ENCODE data around the gene NELFA. TPM values are rescaled to one million over a fixed set of nuclear protein-coding genes. Genes with fewer than 3 reads are reported as not detected.

The NELFA gene
- total RNA-seq, 3 donors from 2014 or later = 14.1 to 22.0 (median 18.4) TPM

- H3K36me3 ChIP-seq = no peaks in the 10 kb centered on the region
- intact Hi-C loops (cut with DNase I; ENCODE audit: low total_unique reads) = no loop called here
- H3K27ac ChIP-seq = no peak overlapping the region
- no peaks in the 10 kb centered on the region for H3K9me3 ChIP-seq
- no peak for DNase-seq (ENCODE audit: low spot score in 2 of 2)
- H3K4me1 ChIP-seq = no peaks in the 10 kb centered on the region
- H3K4me3 ChIP-seq = no peak overlapping the region
- TF ChIP-seq POLR2AphosphoS5 (IDR thresholded peaks at IDR 0.05) (no peak), CTCF (IDR thresholded peaks at IDR 0.05) (no peak), POLR2A (IDR thresholded peaks at IDR 0.05) (no peak)
- H3K27me3 ChIP-seq = peaks cover 0 to 29% of the 10 kb centered on the region in 2 donors
Observed at GRCh38 chr4:2049381-2049780, 40.6 kb upstream of the NELFA start.

- no peak for TF ChIP-seq POLR2A (IDR thresholded peaks at IDR 0.05)
- no peak for TF ChIP-seq POLR2AphosphoS5 (IDR thresholded peaks at IDR 0.05)
- Histone ChIP-seq H3K27me3 (peaks cover 0 to 25% of the 10 kb centered on the region in 2 donors), H3K9me3 (no peaks in the 10 kb centered on the region), H3K36me3 (no peaks in the 10 kb centered on the region), H3K4me3 (no peak overlapping the region), H3K4me1 (no peaks in the 10 kb centered on the region), H3K27ac (no peak overlapping the region)
- no peak for DNase-seq (ENCODE audit: low spot score in 2 of 2)
- intact Hi-C loops (cut with DNase I; ENCODE audit: low total_unique reads) = no loop called here
Observed at GRCh38 chr4:2048831-2049230, 40.1 kb upstream of the NELFA start.

- no peaks in the 10 kb centered on the region for H3K9me3 ChIP-seq
- no peak for TF ChIP-seq POLR2AphosphoS5 (IDR thresholded peaks at IDR 0.05)
- no peak for TF ChIP-seq POLR2A (IDR thresholded peaks at IDR 0.05)
- TF ChIP-seq CTCF (IDR thresholded peaks at IDR 0.05) = no peak
- no peak overlapping the region for H3K4me3 ChIP-seq
- H3K27ac ChIP-seq = no peak overlapping the region
- intact Hi-C loops (cut with DNase I; ENCODE audit: low total_unique reads) = no loop called here
- H3K36me3 ChIP-seq = no peaks in the 10 kb centered on the region
- H3K27me3 ChIP-seq = peaks cover 0 to 24% of the 10 kb centered on the region in 2 donors
- no peak for DNase-seq (ENCODE audit: low spot score in 2 of 2)
- no peaks in the 10 kb centered on the region for H3K4me1 ChIP-seq
Observed at GRCh38 chr4:2047781-2048581, 39.2 kb upstream of the NELFA start.

GRCh38 chr4:2047031-2047660 is 38.4 kb upstream of the NELFA start:
- intact Hi-C loops (cut with DNase I; ENCODE audit: low total_unique reads) = no loop called here

More at GRCh38 chr4:2047031-2047660, 38.4 kb upstream of the NELFA start:
- peaks cover 0 to 24% of the 10 kb centered on the region in 2 donors for H3K27me3 ChIP-seq
- no peaks in the 10 kb centered on the region for H3K4me1 ChIP-seq
- no peaks in the 10 kb centered on the region for H3K9me3 ChIP-seq
- DNase-seq (ENCODE audit: low spot score in 2 of 2) = no peak
- no peak overlapping the region for H3K4me3 ChIP-seq
- TF ChIP-seq POLR2A (IDR thresholded peaks at IDR 0.05) (no peak), CTCF (IDR thresholded peaks at IDR 0.05) (no peak), POLR2AphosphoS5 (IDR thresholded peaks at IDR 0.05) (no peak)
- H3K27ac ChIP-seq = no peak overlapping the region
- no peaks in the 10 kb centered on the region for H3K36me3 ChIP-seq

Measured in breast epithelium (tissue), 4 donors.